Bronchial epithelial cell (primary cell): Measurements from ENCODE around the gene SCT. TPM values are rescaled to one million over a fixed set of nuclear protein-coding genes. Genes with fewer than 3 reads are reported as not detected.

Experiments used
- DNase-seq: peaks from one replicate; pipeline ENCODE4 v3.0.0-alpha.2; 2010; ENCODE audit warnings: low read depth
- FAIRE-seq: peaks from 2 replicates; lab custom pipeline; 2011; peaks lifted over from hg19 to GRCh38; lab: Jason Lieb, UNC
- H3K27me3 ChIP-seq: 2 replicates; pipeline ENCODE4 v1.5.1; 2011; ENCODE audit warnings: low read length; ENCODE audit not compliant: control insufficient read depth, insufficient read depth
- H3K36me3 ChIP-seq: 2 replicates; pipeline ENCODE4 v1.5.1; 2011; ENCODE audit warnings: low read length; ENCODE audit not compliant: control insufficient read depth, insufficient read depth
- H3K4me3 ChIP-seq: 2 replicates; pipeline ENCODE4 v1.5.1; 2011; ENCODE audit warnings: mild to moderate bottlenecking, low read depth, low read length, control low read depth
- CTCF ChIP-seq: IDR thresholded peaks from 2 replicates; pipeline ENCODE4 v1.5.1; 2011; ENCODE audit warnings: mild to moderate bottlenecking, moderate library complexity, low read length, control low read depth, inconsistent platforms; ENCODE audit not compliant: insufficient read depth, severe bottlenecking
- total RNA-seq: library from RNA; depleted of rRNA; stranded (reverse); fragments of >200 nt; gene quantifications from 2 replicates; pipeline ENCODE4 v1.2.1, GENCODE V29; 2014

SCT gene
- total RNA-seq, 1 donor from 2014 or later: not detected

GRCh38 chr11:646214-646613 is 19.2 kb upstream of the SCT start:
- DNase-seq (no peak), FAIRE-seq (no peak)
- H3K4me3 ChIP-seq: no peak overlapping the region
- no peak for TF ChIP-seq CTCF
- H3K27me3 ChIP-seq: no peaks in the 10 kb centered on the region
- H3K36me3 ChIP-seq: peaks cover 6% of the 10 kb centered on the region

- TF ChIP-seq CTCF: no peak
- FAIRE-seq: no peak
- H3K36me3 ChIP-seq: peaks cover 6% of the 10 kb centered on the region
- no peaks in the 10 kb centered on the region for H3K27me3 ChIP-seq
- no peak overlapping the region for H3K4me3 ChIP-seq
- DNase-seq: no peak
These were observed 18.6 kb upstream of the SCT start for GRCh38 chr11:645536-645935.

GRCh38 chr11:643849-644738 is 17.1 kb upstream of the SCT start:
- H3K4me3 ChIP-seq: no peak overlapping the region
- FAIRE-seq (no peak), DNase-seq (no peak)
- H3K27me3 ChIP-seq: no peaks in the 10 kb centered on the region
- TF ChIP-seq CTCF: no peak
- H3K36me3 ChIP-seq: peaks cover 6% of the 10 kb centered on the region

- no peak overlapping the region for H3K4me3 ChIP-seq
- peaks cover 6% of the 10 kb centered on the region for H3K36me3 ChIP-seq
- no peak for TF ChIP-seq CTCF
- peaks cover 4% of the 10 kb centered on the region for H3K27me3 ChIP-seq
- FAIRE-seq (no peak), DNase-seq (no peak)
These were observed 16.4 kb upstream of the SCT start for GRCh38 chr11:643366-643765.

GRCh38 chr11:641806-642370 is 14.9 kb upstream of the SCT start:
- no peak for TF ChIP-seq CTCF
- H3K36me3 ChIP-seq: peaks cover 6% of the 10 kb centered on the region
- peaks cover 14% of the 10 kb centered on the region for H3K27me3 ChIP-seq
- DNase-seq (no peak), FAIRE-seq (no peak)
- H3K4me3 ChIP-seq: no peak overlapping the region
